Kidney (tissue), 14 donors: ENCODE results near the gene PDGFD. TPM values are rescaled to one million over a fixed set of nuclear protein-coding genes. Genes with fewer than 3 reads are reported as not detected.

Experiments used
- DNase-seq, 5 donors: peaks; one replicate each; pipeline ENCODE4 v3.0.0-alpha.2; 2013 to 2020
- FAIRE-seq: peaks from 2 replicates; lab custom pipeline; 2012; peaks lifted over from hg19 to GRCh38; lab: Jason Lieb, UNC
- H3K27ac ChIP-seq, 2 donors: one replicate each; pipeline ENCODE4 v1.7.0; 2013; ENCODE audit warnings: low read depth in 2 of 2, low read length in 2 of 2, inconsistent platforms in 1 of 2
- H3K27me3 ChIP-seq: one replicate; pipeline ENCODE4 v1.7.1; 2013; ENCODE audit warnings: low read length, inconsistent platforms; ENCODE audit not compliant: control insufficient read depth, insufficient read depth
- H3K36me3 ChIP-seq, 3 donors: one replicate each; pipeline versions ENCODE4 v1.7.0 to v1.7.1; 2013; ENCODE audit warnings: low read length in 3 of 3, control low read depth in 1 of 3, inconsistent platforms in 1 of 3; ENCODE audit not compliant: insufficient read depth in 3 of 3, control insufficient read depth in 2 of 3
- H3K4me1 ChIP-seq, 3 donors: one replicate each; pipeline versions ENCODE4 v1.7.0 to v1.7.1; 2013; ENCODE audit warnings: low read length in 3 of 3, inconsistent platforms in 1 of 3, low read depth in 1 of 3; ENCODE audit not compliant: control insufficient read depth in 2 of 3, insufficient read depth in 2 of 3
- H3K4me3 ChIP-seq, 3 donors: one replicate each; pipeline versions ENCODE4 v1.7.0 to v1.8.1; 2013; ENCODE audit warnings: low read length in 3 of 3, control low read depth in 1 of 3, inconsistent platforms in 1 of 3
- H3K9ac ChIP-seq, 3 donors: one replicate each; pipeline versions ENCODE4 v1.7.0 to v1.7.1; 2013; ENCODE audit warnings: low read length in 3 of 3, control low read depth in 1 of 3, inconsistent platforms in 1 of 3
- H3K9me3 ChIP-seq, 3 donors: one replicate each; pipeline versions ENCODE4 v1.7.0 to v1.7.1; 2013; ENCODE audit warnings: low read length in 3 of 3, control low read depth in 1 of 3, inconsistent platforms in 1 of 3; ENCODE audit not compliant: control insufficient read depth in 2 of 3, insufficient read depth in 1 of 3
- CTCF ChIP-seq: IDR thresholded peaks from 3 replicates; pipeline ENCODE4 v1.5.1; 2012; ENCODE audit warnings: mild to moderate bottlenecking, moderate library complexity, borderline replicate concordance; ENCODE audit not compliant: insufficient read depth; ENCODE audit errors: extremely low read depth
- intact Hi-C: fragments of 100-400 bp; cut with DNase I; formaldehyde crosslinking; loops from one replicate; pipeline ENCODE4 v1.11.1; 2022
- polyA plus RNA-seq: library from polyadenylated mRNA; stranded (reverse); fragments of 350-450 nt; fragmentation: Illumina TruSeq; extraction: RNeasy Lipid Tissue Mini Kit (QIAGEN cat#74804); gene quantifications from one replicate; pipeline ENCODE4 v1.2.3, GENCODE V29; 2014; ENCODE audit warnings: low read depth, low replicate concordance; ENCODE audit not compliant: insufficient read depth
- total RNA-seq: library from RNA; stranded (reverse); fragmentation: NEBNext Ultra II Directional; extraction: Animal tissue kit (Norgen Biotek cat#: 25700); gene quantifications from one replicate; pipeline ENCODE4 v1.2.1, GENCODE V29; 2021
- donor health status: control.
- donor health status: control.
- donor health status: control.
- donor health status: control.
- donor health status: control.
- donor health status: DM: yes; HTN: yes; CAD: no.
- donor health status: Normal renal cell carcinoma (clear cell type).

Gene PDGFD
- total and polyA plus RNA-seq, 2 donors from 2014 or later, result 5.3 to 12.2 TPM

DNA sequence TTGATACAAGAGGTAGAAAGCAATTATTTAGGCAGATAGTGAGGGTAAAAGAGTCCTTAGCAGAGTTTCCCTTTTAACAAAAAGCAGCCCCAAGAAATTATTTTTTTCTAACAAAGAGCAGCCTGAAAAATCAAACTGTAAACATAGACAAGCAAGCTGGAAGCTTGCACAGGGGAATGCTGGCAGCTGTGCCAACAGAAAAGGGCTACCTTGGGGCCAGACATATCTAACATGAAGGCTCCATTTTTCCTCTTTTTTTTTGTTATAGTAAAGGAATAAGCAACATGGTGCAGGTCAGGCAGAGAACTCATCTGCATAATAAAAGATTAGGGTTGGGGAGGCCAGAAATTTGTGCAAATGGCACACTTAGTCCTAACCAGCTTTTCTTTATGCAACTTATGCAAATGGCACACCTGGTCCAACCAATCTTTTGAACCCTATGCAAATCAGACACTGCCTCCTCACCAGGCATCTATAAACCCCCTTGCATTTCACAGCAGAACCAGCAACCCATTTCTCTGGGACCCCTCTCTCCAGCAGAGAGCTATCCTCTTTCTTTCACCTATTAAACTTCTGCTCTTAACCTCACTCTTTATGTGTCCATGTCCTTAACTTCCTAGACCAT, 41.8 kb downstream of the PDGFD start:
- no peaks in the 10 kb centered on the region for H3K27me3 ChIP-seq
- H3K27ac ChIP-seq, result no peak overlapping the region
- no peaks in the 10 kb centered on the region for H3K9me3 ChIP-seq
- H3K9ac ChIP-seq, result no peak overlapping the region
- no peaks in the 10 kb centered on the region for H3K4me1 ChIP-seq
- intact Hi-C loops, result no loop called here
- H3K4me3 ChIP-seq, result no peak overlapping the region
- DNase-seq, result no peak
- no peak for TF ChIP-seq CTCF
- FAIRE-seq, result no peak
- no peaks in the 10 kb centered on the region for H3K36me3 ChIP-seq

DNA sequence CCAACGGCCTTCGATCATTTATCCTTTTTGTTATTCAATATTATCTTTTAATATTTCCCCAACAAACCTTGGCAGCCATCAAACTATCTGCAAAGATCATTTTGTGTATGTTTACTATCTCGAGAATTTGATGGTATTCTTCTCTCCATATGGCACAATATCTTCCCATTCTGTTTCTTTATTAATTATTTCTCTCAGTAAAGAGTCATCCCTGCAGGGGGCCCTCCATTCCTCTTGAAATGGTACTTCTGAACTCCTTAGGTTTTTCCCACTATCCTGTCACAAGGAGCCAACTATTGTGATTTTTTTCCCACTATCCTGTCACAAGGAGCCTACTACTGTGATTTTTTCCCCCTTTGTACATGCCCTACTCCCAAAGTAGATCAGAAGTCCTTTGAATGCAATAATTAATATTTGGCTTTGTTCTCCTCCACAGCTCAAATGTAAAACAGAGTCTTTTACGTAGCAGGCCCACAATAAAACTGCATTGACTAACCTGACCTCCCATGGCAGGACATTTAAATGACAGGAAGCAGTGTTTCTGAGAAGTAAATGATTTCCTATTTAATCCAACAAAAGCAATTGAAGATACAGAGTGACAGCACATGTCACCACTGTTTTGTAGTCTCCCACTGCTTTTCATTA, 43.3 kb downstream of the PDGFD start:
- Histone ChIP-seq H3K4me3 (no peak overlapping the region), H3K27me3 (no peaks in the 10 kb centered on the region), H3K27ac (no peak overlapping the region)

DNA sequence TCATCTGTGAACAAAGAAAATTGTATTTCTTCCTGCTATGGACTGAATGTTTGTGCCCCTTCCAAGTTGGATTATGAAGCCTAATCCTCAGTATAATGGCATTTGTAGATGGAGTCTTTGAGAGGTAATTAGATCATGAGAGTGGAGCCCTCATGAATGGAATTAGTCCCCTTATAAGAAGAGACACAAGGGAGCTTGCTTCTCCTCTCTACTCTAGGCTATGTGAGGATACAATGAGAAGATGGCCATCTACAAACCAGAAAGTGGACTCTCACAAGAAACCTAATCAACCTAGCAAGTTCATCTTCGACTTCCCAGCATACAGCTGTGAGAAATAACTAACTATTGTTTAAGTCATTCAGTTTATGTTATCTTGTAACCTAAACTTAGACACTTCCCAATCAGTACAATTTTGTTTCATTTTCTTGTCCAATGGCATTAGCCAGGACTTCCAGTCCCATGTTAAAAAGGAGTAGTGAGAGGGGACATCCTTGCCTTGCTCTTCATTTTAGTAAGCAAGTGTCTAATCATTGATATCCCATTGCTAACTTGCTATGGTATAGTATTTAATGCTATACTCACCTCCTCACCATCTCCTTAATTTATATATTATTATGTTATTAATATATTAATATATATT, 45.7 kb downstream of the PDGFD start:
- H3K4me3 ChIP-seq, result no peak overlapping the region
- H3K9me3 ChIP-seq, result no peaks in the 10 kb centered on the region
- no peaks in the 10 kb centered on the region for H3K4me1 ChIP-seq
- no peak overlapping the region for H3K9ac ChIP-seq
- DNase-seq (peak in 2 of 5 donors; percentile 22 to 53), FAIRE-seq (no peak)
- no peak for TF ChIP-seq CTCF
- no peaks in the 10 kb centered on the region for H3K27me3 ChIP-seq
- no peak overlapping the region for H3K27ac ChIP-seq
- no peaks in the 10 kb centered on the region for H3K36me3 ChIP-seq
- intact Hi-C loops, result no loop called here

More for the DNA sequence above, 43.3 kb downstream of the PDGFD start:
- DNase-seq, result peak in 3 of 5 donors; percentile 11 to 42 (median 33)
- Histone ChIP-seq H3K9me3 (no peaks in the 10 kb centered on the region), H3K9ac (no peak overlapping the region), H3K36me3 (no peaks in the 10 kb centered on the region), H3K4me1 (no peaks in the 10 kb centered on the region)
- TF ChIP-seq CTCF, result no peak
- FAIRE-seq, result no peak
- intact Hi-C loops, result no loop called here
